NCI-H2107 (cell line): ENCODE data around the gene MYLK.

Experiments
- DNase-seq: peaks from one replicate; lab custom pipeline; 2025; lab: John Stamatoyannopoulos, UW

Gene MYLK

GRCh38 chr3:123668906-123669305 is 215.2 kb downstream of the MYLK start:
- DNase-seq: no peak

DNA sequence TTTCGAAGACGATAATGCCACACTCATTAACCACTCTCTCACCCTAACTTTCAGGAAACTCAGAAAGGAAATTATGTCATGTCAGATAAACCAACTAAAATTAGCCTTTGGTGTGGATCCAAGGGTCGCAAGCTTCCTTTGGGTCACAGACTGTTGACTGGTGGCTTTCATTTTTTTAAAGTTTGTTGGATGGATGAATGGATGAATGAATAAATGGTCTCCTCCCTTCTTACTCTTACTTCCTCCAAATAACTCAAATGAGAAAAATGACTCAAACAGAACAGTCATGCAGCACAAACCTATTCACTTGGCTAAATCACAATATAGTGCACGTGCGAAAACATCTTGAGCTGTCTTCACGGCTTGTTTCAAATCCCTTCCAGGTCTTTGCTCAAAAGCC is 216.3 kb downstream of the MYLK start:
- DNase-seq: no peak

DNA sequence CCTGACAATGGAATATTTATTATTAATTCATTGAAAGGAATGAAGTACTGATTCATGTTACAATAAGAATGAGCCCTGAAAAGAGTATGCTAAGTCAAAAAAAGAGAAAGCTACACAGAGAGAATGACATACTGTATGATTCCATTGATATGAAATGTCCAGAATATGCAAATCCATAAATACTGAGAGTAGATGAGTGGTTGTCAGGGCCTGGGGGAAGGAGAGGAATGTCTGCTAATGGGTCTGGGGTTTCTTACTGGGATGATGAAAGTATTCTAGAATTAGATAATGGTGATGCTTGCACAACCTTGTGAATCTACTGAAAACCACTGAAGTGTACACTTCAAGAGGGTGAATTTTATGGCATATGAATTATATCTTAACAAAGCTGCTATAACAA is 219.4 kb downstream of the MYLK start:
- no peak for DNase-seq

GRCh38 chr3:123663977-123664376 is 220.2 kb downstream of the MYLK start:
- no peak for DNase-seq

DNA sequence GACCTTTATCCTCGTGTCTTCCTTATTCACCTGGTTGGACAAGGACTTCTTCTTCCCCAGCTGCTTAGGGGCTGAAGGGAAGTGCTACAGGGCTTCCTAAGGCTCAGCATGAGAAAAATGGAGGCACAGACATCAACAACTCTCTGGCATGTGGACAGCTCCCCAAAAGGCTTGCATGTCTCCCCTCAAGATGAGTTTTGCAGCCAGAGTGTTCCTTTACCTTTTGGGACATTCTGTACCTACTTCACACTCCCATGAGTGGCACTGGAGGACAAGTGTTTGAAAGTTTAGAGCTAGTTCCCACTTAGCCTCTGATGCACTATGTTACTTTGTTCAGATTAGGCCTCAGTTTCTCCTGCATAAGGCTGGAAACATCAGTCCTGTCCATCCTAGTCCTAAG is 222.2 kb downstream of the MYLK start:
- DNase-seq: no peak

DNA sequence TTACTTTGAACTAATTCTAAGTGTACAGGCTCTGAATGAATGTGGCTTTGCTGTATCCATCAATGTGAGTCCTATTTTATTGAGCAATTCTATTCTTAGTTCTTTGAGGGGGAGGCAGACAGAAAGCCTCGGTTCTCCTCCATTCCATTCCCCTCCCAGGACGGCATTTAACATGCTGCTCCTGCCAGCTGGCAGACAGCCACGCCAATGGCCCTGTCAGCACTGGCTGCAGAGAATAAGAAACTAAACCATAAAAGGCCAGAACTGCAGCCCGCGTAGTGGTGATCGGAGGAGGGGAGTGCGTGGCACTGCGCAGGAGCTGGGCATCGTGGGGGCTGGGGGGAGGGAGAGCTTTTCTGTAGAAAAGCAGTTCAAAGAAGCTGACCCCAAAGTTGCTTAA is 223.2 kb downstream of the MYLK start:
- DNase-seq: no peak

- no peak for DNase-seq
Measured at GRCh38 chr3:123660141-123660675, 223.9 kb downstream of the MYLK start.

- no peak for DNase-seq
Measured at GRCh38 chr3:123658852-123659206, 225.3 kb downstream of the MYLK start.

GRCh38 chr3:123658118-123658851 is 225.8 kb downstream of the MYLK start:
- no peak for DNase-seq

- no peak for DNase-seq
Measured at GRCh38 chr3:123657568-123657967, 226.6 kb downstream of the MYLK start.

GRCh38 chr3:123657111-123657510 is 227.0 kb downstream of the MYLK start:
- no peak for DNase-seq

GRCh38 chr3:123656691-123657090 is 227.4 kb downstream of the MYLK start:
- no peak for DNase-seq

- DNase-seq: no peak
Measured at GRCh38 chr3:123656274-123656673, 227.9 kb downstream of the MYLK start.

- DNase-seq: no peak
Measured at GRCh38 chr3:123655400-123655799, 228.7 kb downstream of the MYLK start.

- peak; percentile 37 for DNase-seq
Measured at GRCh38 chr3:123653221-123653682, 230.9 kb downstream of the MYLK start.

- DNase-seq: peak; percentile 59
Measured at GRCh38 chr3:123652342-123652984, 231.7 kb downstream of the MYLK start.

- no peak for DNase-seq
Measured at GRCh38 chr3:123651449-123652341, 232.4 kb downstream of the MYLK start.

DNA sequence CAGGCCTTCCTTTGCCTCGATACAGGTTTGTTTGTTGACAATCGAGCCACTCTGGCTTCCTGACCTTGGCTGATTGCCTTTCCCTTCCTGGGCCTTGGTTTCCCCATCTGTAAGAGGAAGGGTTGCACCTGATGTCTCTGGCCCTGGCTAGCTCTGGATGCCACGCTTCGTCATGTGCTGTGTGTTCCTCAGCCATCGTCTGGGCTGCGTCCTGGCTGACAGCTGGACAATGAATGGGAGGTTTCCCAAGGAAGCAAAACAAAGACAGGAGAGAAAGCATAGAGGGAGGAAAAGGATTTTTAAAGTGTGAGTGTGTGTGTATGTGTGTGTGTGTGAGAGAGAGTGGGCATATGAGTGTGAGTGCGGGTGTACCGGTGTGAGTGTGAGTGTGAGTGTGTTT is 234.0 kb downstream of the MYLK start:
- DNase-seq: no peak

- DNase-seq: no peak
Measured at GRCh38 chr3:123648696-123649405, 235.3 kb downstream of the MYLK start.

- no peak for DNase-seq
Measured at GRCh38 chr3:123644358-123644757, 239.8 kb downstream of the MYLK start.

DNA sequence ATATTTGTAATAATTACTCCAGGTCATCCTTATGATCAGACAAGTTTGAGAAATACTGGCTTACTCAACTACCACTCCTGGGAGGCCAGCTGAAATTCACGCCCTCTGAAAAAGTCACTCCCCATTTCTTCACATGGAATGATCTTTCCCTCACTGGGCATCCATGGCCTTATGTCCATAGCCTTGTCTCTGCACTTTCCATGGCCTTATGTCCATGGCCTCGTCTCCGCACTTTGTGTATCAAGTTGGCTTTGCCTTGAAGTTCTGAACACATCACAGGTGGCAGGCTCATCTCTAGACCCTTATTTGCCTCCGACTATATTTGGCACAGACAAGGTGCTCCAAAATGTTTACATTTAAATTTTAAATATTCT is 241.2 kb downstream of the MYLK start:
- no peak for DNase-seq
